Stimulated activated CD8-positive, alpha-beta memory T cell treated with anti-CD3 and anti-CD28 coated beads, Interleukin-12 subunit alpha, Interleukin-12 subunit beta, amount 100 ng/mL, for 4 hours (primary cell): ENCODE results near the gene TMEM191C.
"Not testable (repeated sequence)": the region's sequence is repeated elsewhere in the genome, so short reads cannot be mapped to it uniquely, and the experiment has no call there.

Source experiments
- DNase-seq: peaks from one replicate; pipeline ENCODE4 v3.0.0-alpha.2; 2020; ENCODE audit warnings: low read depth

The TMEM191C gene

DNA sequence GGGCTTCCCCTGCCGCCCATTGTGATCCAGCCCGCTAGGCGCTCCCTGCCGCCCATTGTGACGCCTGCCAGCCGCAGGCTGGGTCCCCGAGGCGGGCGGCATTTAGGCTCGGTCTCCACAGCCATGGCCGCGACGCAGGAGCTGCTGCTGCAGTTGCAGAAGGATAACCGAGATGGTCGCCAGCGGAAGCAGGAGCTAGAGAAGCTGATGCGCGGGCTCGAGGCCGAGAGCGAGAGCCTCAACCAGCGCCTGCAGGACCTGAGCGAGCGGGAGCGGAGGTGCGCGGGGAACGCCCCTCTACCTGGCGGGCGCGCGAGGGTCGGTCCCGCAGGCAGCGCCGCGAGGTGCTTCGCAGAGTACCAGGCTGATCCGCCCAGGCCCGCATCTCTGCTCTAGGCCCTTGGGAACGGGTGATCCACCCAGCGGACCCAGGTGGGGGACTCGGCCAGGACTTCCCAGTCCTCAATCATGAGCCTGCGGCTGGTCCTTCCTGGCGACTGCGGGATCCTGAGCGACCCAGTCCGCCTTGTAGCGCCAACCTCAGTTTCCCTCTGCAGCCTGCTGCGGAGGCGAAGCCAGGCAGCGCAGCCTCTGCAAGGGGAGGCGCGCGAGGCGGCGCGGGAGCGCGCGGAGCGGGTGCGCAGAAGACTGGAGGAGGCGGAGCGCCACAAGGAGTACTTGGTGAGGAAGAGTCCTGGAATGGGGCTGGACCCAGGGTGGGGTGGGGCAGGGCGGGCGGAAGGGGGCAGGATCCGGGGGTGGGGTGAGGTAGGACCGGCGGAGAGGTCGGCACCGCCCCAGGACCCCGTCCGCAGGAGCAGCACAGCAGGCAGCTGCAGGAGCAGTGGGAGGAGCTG, at the start of gene TMEM191C:
TSS of gene TMEM191C (plus strand) at position 51 of the 857 bp plus-strand sequence. CDS start at position 124, 73 bp downstream.
- not testable (repeated sequence) for DNase-seq

GRCh38 chr22:21417853-21418252, 49.3 kb upstream of the TMEM191C start:
- DNase-seq = not testable (repeated sequence)

DNA sequence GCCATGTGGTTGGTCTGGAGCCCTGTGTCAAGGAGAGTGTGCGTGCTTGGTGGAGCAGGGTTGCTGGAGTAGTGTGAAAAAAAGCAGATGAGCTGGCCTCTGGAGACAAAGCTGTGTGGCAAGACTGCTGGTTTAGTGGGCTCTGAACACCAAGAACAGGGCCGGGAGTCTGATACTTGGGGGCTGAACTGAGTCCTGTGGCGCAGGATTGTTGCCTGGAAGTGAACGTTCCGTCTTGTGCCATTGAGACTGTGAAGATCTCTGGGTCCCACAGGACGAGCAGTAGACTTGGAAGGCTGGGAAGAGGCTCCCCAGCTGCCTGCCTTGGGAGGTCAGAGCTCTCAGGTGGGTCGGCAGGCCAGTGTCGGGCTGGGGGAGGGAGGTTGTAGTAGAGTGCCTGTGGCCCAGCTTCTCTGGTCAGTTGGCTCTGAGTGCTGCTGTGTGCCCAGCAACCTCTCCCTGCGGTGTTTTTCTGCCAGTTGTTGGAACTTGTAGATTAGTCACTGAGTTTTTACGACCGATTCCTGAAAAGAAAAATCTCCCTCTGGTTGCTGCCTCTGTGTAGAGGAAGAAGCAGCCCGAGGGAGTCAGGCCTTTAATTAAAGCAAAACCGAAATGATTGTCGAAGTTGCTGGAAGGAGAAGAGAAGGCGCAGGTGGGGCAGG, 48.1 kb upstream of the TMEM191C start:
- not testable (repeated sequence) for DNase-seq

DNA sequence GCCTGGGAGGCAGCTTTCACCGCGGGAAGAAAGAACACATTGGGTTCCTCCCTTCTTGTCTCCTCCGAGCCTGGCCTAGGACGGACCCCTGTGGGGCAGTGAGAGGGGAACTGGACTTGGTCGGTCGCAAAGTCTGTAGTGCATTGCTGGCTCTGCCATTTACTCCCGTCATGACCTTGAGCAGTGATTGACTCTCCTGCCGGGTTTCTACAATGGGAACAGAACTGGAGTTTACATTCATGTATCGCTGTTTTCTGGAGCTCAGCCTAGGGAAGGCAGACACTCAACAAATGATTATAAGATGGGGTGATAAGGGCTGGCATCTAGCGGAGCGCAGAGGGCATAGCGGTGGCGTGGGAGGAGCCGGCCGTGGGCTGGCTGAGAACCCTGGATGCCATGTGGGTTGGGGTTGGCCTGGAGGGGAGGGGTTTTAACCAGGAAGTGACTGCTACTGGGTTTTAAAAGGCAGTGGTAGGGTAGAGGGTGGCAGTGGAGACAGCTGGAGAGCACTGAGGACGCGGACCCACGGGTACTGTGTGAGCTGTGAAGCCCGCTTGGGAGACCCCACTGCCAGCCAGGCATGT, 46.9 kb upstream of the TMEM191C start:
- not testable (repeated sequence) for DNase-seq

DNA sequence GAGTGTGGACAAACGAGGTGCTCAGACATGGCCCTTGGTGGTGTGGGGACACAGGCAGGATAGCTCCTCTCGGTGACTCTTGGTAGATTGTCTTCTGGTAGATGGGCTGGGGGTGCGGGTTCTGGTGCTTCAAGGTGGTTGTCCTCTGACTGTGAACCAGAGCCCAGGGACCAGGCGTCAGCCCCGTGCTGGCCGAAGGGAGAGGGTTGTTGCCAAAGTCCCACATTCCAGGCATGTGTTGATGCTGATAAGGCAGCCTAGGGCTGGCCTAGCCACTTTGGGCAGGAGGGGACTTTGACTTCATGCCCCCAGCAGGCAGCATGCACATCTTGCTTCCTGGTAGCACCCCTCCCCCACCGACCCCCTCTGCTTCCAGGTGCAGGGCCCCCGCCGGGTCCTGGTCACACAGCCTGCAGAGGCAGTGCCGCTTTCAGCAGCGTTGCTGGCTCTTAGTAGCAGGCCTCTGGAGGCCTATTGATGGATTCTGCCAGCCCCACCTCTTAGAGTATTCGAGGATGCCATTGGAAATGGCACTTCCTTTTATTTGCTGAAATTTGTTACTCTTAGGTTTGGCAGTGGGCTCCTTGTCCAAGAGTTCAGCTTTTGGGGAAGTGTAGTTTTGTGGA, 43.0 kb upstream of the TMEM191C start:
- not testable (repeated sequence) for DNase-seq

GRCh38 chr22:21434378-21435233, 32.6 kb upstream of the TMEM191C start:
- not testable (repeated sequence) for DNase-seq

DNA sequence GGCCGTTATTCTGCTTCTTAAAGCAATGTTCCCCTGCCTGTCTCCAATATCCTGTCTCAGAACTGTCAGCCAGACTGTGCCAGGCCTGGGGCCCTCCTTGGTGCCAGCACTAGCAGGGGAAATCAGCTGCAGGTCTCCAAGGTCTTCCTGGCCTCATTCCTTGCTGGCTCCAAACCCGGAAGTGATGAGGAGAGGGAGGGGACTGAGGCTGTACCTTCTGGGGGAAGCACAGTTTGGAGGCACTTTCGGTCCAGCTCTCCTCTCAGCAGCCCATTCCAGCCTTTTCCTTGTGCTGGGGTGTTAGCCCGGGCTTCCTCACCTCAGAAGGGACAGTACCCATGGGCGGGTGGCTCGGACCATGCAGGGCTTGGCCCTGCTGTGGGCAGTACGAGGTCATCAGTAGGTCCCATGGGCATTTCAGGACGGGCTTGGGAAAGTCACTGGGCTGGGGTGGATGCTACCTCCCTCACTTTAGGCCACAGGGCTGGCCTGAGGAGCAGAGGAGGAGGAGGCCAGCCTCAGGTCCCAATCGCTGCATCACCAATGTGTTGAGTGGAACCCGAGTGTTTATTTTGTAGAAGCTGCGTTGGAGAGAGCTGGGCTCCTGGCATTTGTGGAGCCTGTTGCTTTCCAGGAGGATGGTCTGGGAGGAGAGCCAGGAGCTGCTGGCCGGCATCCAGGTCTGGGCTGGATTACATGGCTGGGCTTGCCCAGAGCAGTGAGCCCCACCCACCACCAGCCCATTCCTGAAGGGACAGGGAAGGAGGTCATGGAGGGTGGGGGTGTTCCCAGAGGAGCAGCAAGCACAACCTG, 31.0 kb upstream of the TMEM191C start:
- not testable (repeated sequence) for DNase-seq

DNA sequence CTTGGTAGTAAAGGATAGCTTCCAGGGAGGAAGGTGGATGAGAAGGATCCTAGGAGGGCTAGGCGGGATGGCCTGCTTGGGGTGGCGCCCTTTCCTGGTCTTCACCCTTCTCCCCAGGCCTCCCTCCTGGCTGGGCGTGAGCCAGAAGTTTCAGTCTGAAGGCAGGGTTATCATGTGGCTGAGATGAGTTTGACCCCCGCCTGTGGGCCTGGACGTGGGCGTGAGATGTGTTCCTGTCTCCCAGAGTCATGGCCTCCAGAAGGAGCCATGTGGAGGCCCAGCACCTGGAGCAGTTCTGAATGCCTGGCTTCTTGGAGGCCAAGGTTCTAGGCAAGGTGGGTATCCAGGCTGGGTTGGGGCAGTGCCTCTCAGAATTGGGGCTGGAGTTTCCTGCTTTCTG, 29.2 kb upstream of the TMEM191C start:
- not testable (repeated sequence) for DNase-seq

- DNase-seq = not testable (repeated sequence)
Measured at GRCh38 chr22:21440018-21440636, 27.1 kb upstream of the TMEM191C start.

GRCh38 chr22:21440676-21441075, 26.5 kb upstream of the TMEM191C start:
- not testable (repeated sequence) for DNase-seq

DNA sequence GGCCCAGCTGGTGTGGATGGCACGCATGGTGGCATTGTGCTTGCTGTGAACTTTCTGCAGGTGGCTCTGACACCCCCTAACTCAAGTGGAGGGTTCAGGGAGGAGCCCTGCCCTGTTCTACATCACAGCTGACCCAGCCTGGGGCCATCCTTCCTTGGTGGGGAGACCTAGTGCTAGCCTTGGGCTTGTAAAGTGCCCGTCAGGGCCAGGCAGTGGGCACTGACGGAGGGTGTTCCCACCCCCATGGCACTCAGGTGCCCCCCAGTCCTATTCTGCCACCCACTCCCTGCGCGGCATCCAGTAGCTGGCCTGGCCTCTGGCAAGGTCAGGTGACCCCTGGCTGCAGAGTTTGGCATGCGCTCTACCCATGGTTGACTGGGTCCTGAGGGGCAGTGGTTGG, 26.0 kb upstream of the TMEM191C start:
- DNase-seq = not testable (repeated sequence)

DNA sequence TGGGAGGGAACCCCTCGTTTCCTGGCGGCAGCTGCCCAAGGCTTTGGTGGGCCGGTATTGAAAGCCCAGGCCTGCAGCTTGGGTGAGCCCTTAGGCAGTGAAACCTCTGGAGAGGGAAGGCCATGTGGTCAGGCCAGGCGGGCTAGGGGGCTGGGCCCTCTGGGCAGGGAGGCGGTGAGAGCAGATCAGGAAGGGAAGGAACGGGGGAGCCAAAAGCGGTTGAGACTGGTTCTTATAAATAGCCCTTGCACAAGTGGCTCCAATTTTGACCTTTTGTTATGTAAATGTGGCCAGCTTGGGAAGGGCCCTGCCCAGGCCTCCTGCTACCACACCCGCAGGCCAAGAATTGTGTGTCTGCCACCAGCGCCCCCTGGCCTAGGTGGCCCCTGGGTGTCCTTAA, 25.1 kb upstream of the TMEM191C start:
- not testable (repeated sequence) for DNase-seq

DNA sequence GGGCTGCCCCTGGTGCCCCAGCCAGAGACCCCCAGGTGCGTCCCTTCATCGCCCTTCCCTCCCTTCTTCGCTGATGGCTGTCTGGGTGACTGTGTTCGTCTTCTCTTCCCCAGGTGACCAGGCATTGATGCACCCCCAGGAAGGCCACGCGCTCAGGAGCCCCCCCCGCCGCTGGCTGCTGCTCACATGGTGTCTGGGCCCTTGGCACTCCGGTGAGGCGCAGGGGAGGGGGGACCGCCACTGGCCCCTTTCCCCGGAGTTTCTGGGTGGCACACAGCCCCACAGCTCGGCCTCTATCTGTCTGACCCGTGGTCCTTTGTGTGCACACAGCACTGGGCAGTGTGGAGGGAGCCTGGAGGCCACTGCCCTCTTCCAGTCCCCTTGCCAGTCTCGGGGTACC, 24.5 kb upstream of the TMEM191C start:
- not testable (repeated sequence) for DNase-seq

DNA sequence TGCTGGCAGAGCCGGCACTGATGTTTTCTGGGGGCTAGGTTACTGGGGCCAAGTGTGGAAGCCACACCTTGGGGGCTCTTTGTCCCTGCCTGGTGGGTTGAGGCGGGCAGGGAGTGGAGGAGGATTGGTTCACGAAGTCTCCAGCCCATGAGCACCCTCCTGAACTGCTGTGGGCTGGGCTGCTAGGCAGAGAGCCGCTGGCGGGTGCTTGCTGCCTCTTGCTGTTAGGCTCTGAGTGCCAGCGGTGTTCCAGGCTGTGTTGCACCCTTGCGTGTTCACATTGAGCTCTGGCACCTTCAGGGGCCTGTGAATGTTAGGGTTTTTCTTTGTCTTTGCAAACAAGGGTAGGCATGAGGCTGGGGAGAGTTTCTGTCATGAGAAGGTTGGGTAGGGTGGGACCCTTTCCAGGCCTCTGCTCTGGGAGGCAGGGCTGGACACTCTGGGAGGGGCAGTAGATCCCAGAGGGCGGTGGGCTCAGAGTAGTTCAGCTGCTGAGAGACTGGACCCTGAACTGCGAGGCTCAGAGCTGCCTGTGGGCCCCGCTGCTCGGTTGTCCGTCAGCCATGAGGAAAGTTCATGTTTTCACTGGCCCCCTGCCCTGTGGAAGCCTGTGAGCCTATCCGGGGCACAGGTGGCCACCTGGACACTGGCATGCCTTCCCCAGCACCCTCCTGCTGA, 24.0 kb upstream of the TMEM191C start:
- DNase-seq = no peak

DNA sequence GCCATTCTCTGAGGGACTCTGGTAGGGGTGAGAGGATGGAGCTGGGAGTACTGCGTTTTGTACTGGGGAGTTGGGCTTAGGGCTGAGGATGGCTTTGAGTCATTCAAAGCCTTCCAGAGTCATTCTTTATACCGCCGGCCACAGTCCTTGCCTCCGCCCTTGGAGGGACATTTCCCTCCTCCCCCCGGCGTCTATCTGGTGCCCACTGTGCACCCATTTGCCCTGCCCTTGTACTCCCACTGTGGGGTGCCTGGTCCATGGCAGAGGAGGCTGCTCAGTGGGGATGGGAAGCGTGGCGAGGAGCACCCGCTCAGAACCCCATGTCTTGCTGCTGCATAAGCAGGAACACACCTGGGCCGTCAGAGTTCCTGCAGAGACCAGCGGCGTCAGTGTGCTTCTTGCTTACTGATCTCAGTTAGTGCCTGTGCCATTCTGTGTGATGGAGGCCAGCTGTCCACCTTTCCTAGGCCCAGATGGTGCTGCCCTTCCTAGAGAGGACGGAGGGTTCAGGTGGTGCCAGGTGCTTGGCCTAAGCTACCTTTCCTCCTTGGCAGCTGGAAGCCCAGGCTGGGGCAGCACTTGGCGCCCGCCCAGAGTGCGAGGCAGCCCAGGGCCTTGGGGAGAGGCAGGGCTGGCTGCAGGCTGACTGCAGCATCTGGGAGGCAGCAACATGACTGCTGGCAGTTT, 23.3 kb upstream of the TMEM191C start:
- DNase-seq = no peak

- no peak for DNase-seq
Measured at GRCh38 chr22:21444701-21445436, 22.3 kb upstream of the TMEM191C start.

GRCh38 chr22:21445437-21446127, 21.6 kb upstream of the TMEM191C start:
- DNase-seq = no peak
